AG04449 (cell line): Measurements from ENCODE around the gene ANTKMT.
"Not testable (repeated sequence)": the region's sequence is repeated elsewhere in the genome, so short reads cannot be mapped to it uniquely, and the experiment has no call there.

Experiments
- CTCF ChIA-PET: fragments of 350-600 bp; formaldehyde crosslinking; extraction: SDS; loops from one replicate; lab custom pipeline; 2021; ENCODE audit warnings: antibody characterized with exemption; lab: Yijun Ruan, JAX
- POLR2A ChIA-PET: fragments of 400-600, 350-600 bp; formaldehyde crosslinking; extraction: SDS; loops from one replicate; lab custom pipeline; 2020; ENCODE audit warnings: antibody characterized with exemption, inconsistent platforms; lab: Yijun Ruan, JAX
- DNase-seq: peaks from one replicate; pipeline ENCODE4 v3.0.0-alpha.2; 2010; ENCODE audit warnings: low read depth, low spot score
- H3K4me3 ChIP-seq: 2 replicates; pipeline ENCODE4 v1.5.1; 2011; ENCODE audit warnings: low read depth, mild to moderate bottlenecking, control low read depth, low read length
- TF ChIP-seq, protein P1 (sequence below): IDR thresholded peaks from one replicate; pipeline ENCODE4 v1.5.1; 2011; ENCODE audit warnings: mild to moderate bottlenecking, moderate library complexity, low read length, control low read depth, inconsistent platforms; ENCODE audit not compliant: insufficient read depth; ENCODE audit errors: missing control alignments

Gene ANTKMT

GRCh38 chr16:711548-712320 lies 9.2 kb upstream of the ANTKMT start:
- no peak for DNase-seq
- POLR2A ChIA-PET: interaction anchor here (1.1 kb wide), 2 partner anchors 10 to 71 kb away, joined by 4 read pairs; no protein-coding TSS in a partner anchor
- no peak overlapping the region for H3K4me3 ChIP-seq
- CTCF ChIA-PET: interaction anchor here (0.6 to 10.1 kb wide), 32 partner anchors 8 to 399 kb away, joined by 3 to 210 read pairs (median 6); partner anchors contain the start of genes ANTKMT, CCDC78, CHTF18 and CIAO3
- TF ChIP-seq, protein P1, sequence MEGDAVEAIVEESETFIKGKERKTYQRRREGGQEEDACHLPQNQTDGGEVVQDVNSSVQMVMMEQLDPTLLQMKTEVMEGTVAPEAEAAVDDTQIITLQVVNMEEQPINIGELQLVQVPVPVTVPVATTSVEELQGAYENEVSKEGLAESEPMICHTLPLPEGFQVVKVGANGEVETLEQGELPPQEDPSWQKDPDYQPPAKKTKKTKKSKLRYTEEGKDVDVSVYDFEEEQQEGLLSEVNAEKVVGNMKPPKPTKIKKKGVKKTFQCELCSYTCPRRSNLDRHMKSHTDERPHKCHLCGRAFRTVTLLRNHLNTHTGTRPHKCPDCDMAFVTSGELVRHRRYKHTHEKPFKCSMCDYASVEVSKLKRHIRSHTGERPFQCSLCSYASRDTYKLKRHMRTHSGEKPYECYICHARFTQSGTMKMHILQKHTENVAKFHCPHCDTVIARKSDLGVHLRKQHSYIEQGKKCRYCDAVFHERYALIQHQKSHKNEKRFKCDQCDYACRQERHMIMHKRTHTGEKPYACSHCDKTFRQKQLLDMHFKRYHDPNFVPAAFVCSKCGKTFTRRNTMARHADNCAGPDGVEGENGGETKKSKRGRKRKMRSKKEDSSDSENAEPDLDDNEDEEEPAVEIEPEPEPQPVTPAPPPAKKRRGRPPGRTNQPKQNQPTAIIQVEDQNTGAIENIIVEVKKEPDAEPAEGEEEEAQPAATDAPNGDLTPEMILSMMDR: peak; percentile 96

- TF ChIP-seq, protein P1: peak; percentile 30
- not testable (repeated sequence) for H3K4me3 ChIP-seq
- ChIA-PET POLR2A (interaction anchor here (1.1 kb wide), 2 partner anchors 9 to 70 kb away, joined by 4 read pairs; no protein-coding TSS in a partner anchor), CTCF (interaction anchor here (0.6 to 10.1 kb wide), 31 partner anchors 7 to 401 kb away, joined by 3 to 210 read pairs (median 6); partner anchors contain the start of genes ANTKMT, CCDC78, CHTF18 and CIAO3)
- DNase-seq: peak; percentile 79
Measured at GRCh38 chr16:712740-713250, 8.2 kb upstream of the ANTKMT start.

DNA sequence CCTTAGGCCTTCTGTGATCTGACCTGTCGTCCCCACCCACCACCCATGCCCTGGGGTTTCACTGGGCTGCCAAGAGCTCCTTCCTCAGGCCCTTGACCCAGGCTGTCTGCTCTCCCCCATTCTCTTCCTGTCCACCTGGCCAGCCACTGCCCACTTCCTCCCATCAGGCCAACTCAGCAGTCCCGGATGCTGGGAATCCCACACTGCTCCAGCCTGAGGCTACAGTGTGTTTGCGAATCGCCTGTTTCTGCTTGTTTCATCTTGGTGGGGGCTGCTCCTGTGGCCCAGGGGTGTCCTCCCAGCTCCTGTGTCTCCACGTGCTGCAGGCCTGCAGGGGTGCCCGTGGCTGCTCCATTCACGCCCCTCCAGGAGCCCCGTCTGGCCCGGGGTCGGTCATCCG lies 6.9 kb upstream of the ANTKMT start:
- POLR2A ChIA-PET: no interaction called here
- DNase-seq: no peak
- H3K4me3 ChIP-seq: no peak overlapping the region
- TF ChIP-seq, protein P1: no peak
- CTCF ChIA-PET: interaction anchor here (1.0 to 10.1 kb wide), 8 partner anchors 12 to 385 kb away, joined by 3 to 210 read pairs (median 29); partner anchors contain the start of genes CCDC78, CHTF18, CIAO3 and HAGHL

DNA sequence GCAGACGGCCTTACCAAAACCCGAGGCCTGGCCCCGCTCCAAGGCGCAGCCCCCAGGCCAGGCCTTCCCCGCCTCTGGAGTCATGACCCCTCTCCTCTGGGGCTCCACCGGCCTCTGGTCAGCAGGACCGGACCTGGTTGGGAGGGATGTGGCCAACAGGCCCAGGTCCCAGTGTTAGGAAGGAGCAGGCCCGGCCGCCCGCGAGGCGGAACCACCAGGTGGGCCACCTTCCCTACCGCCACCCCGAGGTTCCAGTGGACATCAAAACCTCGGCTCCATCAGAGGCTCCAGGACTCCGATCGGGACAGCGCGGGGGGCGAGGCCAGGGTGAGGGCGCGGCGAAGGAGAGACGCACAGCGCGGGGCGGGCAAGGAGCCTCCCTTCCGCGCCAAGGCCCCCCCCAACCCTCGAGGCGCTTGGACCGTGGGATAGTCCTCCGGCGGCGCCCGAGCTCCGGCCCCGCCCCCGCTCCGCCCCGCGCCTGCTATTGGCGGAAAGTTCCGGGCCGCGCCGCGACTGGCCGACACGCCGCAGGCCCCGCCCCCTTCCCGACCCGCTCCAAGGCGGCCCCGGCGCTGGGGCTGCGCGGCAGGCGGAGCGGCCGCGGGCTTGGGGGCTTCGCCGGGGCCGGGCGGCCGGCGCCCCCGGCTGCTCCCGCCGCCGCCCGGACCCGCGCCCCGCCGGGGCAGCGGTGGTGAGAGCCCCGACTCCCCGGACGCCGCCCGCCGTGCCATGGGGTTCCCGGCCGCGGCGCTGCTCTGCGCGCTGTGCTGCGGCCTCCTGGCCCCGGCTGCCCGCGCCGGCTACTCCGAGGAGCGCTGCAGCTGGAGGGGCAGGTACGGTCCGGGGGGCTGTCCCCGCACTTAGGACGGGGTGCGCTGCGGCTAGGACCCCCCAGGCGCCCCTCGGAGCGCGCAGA lies 6.1 kb upstream of the ANTKMT start, which contains the start of gene METRN:
Gene METRN, plus strand, starts transcription at position 561 of the 919 bp plus-strand sequence. Its CDS starts 172 bp downstream, at position 733.
- POLR2A ChIA-PET: interaction anchor here (1.0 kb wide), 2 partner anchors 9 to 70 kb away, joined by 3 to 4 read pairs; no protein-coding TSS in a partner anchor
- CTCF ChIA-PET: interaction anchor here (0.5 to 10.1 kb wide), 11 partner anchors 7 to 385 kb away, joined by 3 to 210 read pairs (median 4); partner anchors contain the start of genes CCDC78, CHTF18, CIAO3 and HAGHL
- DNase-seq: no peak
- H3K4me3 ChIP-seq: peak within 1 kb of the TSS; percentile 65
- TF ChIP-seq, protein P1: no peak

- no peak for DNase-seq
- ChIA-PET POLR2A (interaction anchor here (0.6 to 1.1 kb wide), 5 partner anchors 9 to 69 kb away, joined by 3 to 6 read pairs (median 4); partner anchors contain the start of gene STUB1), CTCF (interaction anchor here (0.5 to 10.1 kb wide), 13 partner anchors 8 to 340 kb away, joined by 3 to 210 read pairs (median 5); partner anchors contain the start of genes CCDC78, CHTF18, CIAO3 and HAGHL)
- H3K4me3 ChIP-seq: peak overlapping the region; percentile 65
- TF ChIP-seq, protein P1: peak; percentile 12
Measured at GRCh38 chr16:715477-716199, 5.3 kb upstream of the ANTKMT start.
